HepG2 (cell line): ENCODE results near the gene NSD2. TPM values are rescaled to one million over a fixed set of nuclear protein-coding genes. Genes with fewer than 3 reads are reported as not detected.

Source experiments
- ASH2L ChIP-seq: fragments of 300-600, 200-600 bp; sonication (generic); IDR thresholded peaks from 2 replicates; pipeline ENCODE4 v1.7.0; 2017; ENCODE audit warnings: low read depth, mild to moderate bottlenecking, moderate library complexity, mixed read lengths, low read length; ENCODE audit not compliant: insufficient read length
- EED ChIP-seq: sonication (generic); formaldehyde crosslinking; IDR thresholded peaks from 2 replicates; pipeline ENCODE4 v1.5.0; 2020; ENCODE audit warnings: mild to moderate bottlenecking, missing genetic modification reagents
- KDM1A ChIP-seq: IDR thresholded peaks from 2 replicates; pipeline ENCODE4 v1.6.1; 2016; ENCODE audit warnings: missing compliant biosample characterization
- RORA ChIP-seq: sonication (generic); formaldehyde crosslinking; IDR thresholded peaks from 2 replicates; pipeline ENCODE4 v1.5.0; 2020; ENCODE audit warnings: mild to moderate bottlenecking, missing genetic modification reagents, moderate library complexity
- ZBTB7A ChIP-seq: sonication (generic); formaldehyde crosslinking; IDR thresholded peaks from 2 replicates; pipeline ENCODE4 v1.8.0; 2022; ENCODE audit warnings: mild to moderate bottlenecking, missing genetic modification reagents
- ZNF75D ChIP-seq: sonication (generic); formaldehyde crosslinking; IDR thresholded peaks from 2 replicates; pipeline ENCODE4 v1.8.1; 2023; ENCODE audit warnings: missing genetic modification reagents, mild to moderate bottlenecking, borderline replicate concordance
- ZNF782 ChIP-seq: sonication (generic); formaldehyde crosslinking; IDR thresholded peaks from 2 replicates; pipeline ENCODE4 v1.4.0; 2020; ENCODE audit warnings: missing genetic modification reagents, mild to moderate bottlenecking, borderline replicate concordance
- polyA plus RNA-seq, 8 experiments: library from polyadenylated mRNA; depleted of rRNA in 3 of 8; stranded (reverse) in 7 of 8; unstranded in 1 of 8; fragments of >200 nt; fragmentation: Illumina TruSeq in 4 of 8; extraction: Trizol in 4 of 8; gene quantifications; 2 replicates each; pipeline versions ENCODE4 v1.2.1 to v1.2.3, GENCODE V29; 2011 to 2016; ENCODE audit warnings: low read depth in 4 of 8, missing spikeins in 1 of 8, mixed read lengths in 1 of 8; ENCODE audit not compliant: insufficient read depth in 1 of 8
- total RNA-seq, 5 experiments: library from RNA; depleted of rRNA; stranded (reverse); fragments of >200 nt; fragmentation: Illumina TruSeq; extraction: Trizol; gene quantifications; 2 replicates each; pipeline ENCODE4 v1.2.3, GENCODE V29; 2016; ENCODE audit warnings: low read depth in 1 of 5
- TF ChIP-seq, protein P1 (sequence below): sonication (generic); formaldehyde crosslinking; IDR thresholded peaks from 2 replicates; pipeline ENCODE4 v1.4.0; 2020; ENCODE audit warnings: missing genetic modification reagents, mild to moderate bottlenecking, borderline replicate concordance
- TF ChIP-seq, protein P2 (sequence below): sonication (generic); formaldehyde crosslinking; IDR thresholded peaks from 2 replicates; pipeline ENCODE4 v1.9.0; 2021; ENCODE audit warnings: mild to moderate bottlenecking, missing genetic modification reagents
- TF ChIP-seq, protein P3 (sequence below): sonication (generic); formaldehyde crosslinking; IDR thresholded peaks from 2 replicates; pipeline ENCODE4 v1.9.0; 2022; ENCODE audit warnings: low read depth, missing genetic modification reagents
- TF ChIP-seq, protein P4 (sequence below): sonication (generic); formaldehyde crosslinking; IDR thresholded peaks from 2 replicates; pipeline ENCODE4 v1.4.0; 2020; ENCODE audit warnings: mild to moderate bottlenecking, low read depth, missing genetic modification reagents
- TF ChIP-seq, protein P5 (sequence below): sonication (generic); formaldehyde crosslinking; IDR thresholded peaks from 2 replicates; pipeline ENCODE4 v1.4.0; 2020; ENCODE audit warnings: missing genetic modification reagents

NSD2 gene
- total and polyA plus RNA-seq, 2 of the 13 experiments (the other 11 are each of a cell fraction or from before 2014, with no cell fraction given), result 22.0 to 65.9 TPM

DNA sequence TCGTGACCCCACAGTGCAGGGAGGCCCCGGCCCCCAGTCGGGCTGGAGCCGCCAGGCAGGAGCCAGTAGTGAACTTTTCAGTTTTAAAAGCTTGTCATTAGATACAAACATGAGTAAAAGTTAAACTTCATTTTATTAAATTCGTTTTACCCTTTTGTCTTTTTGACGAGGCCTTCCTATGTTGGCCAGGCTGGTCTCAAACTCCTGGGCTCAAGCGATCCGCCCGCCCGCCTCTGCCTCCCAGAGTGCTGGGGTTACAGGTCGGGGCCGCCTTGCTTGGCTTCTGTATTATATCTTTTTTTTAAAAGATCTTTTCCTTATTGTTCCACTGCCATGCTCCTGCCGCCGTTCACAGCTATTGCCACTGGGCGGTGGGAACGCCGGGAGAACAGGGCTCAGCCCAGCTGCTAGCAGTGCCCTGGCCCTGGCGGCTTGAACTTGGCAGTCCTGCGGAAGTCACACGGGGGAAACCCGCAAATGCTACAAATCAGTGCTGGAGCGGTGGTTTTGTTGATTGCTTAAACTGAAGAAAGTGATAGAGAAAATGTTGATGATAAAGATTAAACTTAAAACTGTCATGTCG lies 138.5 kb downstream of the NSD2 start (continued):
- TF ChIP-seq, protein P1, sequence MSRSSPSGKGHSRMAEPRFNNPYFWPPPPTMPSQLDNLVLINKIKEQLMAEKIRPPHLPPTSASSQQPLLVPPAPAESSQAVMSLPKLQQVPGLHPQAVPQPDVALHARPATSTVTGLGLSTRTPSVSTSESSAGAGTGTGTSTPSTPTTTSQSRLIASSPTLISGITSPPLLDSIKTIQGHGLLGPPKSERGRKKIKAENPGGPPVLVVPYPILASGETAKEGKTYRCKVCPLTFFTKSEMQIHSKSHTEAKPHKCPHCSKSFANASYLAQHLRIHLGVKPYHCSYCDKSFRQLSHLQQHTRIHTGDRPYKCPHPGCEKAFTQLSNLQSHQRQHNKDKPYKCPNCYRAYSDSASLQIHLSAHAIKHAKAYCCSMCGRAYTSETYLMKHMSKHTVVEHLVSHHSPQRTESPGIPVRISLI, result 0 out of 2 replicates have a peak, but pooled peaks have one; percentile 19
- TF ChIP-seq EED (CRISPR knock-in tag), result no peak
- 0 out of 2 replicates have a peak, but pooled peaks have one; percentile 1 for TF ChIP-seq ZBTB7A
- TF ChIP-seq, protein P2, sequence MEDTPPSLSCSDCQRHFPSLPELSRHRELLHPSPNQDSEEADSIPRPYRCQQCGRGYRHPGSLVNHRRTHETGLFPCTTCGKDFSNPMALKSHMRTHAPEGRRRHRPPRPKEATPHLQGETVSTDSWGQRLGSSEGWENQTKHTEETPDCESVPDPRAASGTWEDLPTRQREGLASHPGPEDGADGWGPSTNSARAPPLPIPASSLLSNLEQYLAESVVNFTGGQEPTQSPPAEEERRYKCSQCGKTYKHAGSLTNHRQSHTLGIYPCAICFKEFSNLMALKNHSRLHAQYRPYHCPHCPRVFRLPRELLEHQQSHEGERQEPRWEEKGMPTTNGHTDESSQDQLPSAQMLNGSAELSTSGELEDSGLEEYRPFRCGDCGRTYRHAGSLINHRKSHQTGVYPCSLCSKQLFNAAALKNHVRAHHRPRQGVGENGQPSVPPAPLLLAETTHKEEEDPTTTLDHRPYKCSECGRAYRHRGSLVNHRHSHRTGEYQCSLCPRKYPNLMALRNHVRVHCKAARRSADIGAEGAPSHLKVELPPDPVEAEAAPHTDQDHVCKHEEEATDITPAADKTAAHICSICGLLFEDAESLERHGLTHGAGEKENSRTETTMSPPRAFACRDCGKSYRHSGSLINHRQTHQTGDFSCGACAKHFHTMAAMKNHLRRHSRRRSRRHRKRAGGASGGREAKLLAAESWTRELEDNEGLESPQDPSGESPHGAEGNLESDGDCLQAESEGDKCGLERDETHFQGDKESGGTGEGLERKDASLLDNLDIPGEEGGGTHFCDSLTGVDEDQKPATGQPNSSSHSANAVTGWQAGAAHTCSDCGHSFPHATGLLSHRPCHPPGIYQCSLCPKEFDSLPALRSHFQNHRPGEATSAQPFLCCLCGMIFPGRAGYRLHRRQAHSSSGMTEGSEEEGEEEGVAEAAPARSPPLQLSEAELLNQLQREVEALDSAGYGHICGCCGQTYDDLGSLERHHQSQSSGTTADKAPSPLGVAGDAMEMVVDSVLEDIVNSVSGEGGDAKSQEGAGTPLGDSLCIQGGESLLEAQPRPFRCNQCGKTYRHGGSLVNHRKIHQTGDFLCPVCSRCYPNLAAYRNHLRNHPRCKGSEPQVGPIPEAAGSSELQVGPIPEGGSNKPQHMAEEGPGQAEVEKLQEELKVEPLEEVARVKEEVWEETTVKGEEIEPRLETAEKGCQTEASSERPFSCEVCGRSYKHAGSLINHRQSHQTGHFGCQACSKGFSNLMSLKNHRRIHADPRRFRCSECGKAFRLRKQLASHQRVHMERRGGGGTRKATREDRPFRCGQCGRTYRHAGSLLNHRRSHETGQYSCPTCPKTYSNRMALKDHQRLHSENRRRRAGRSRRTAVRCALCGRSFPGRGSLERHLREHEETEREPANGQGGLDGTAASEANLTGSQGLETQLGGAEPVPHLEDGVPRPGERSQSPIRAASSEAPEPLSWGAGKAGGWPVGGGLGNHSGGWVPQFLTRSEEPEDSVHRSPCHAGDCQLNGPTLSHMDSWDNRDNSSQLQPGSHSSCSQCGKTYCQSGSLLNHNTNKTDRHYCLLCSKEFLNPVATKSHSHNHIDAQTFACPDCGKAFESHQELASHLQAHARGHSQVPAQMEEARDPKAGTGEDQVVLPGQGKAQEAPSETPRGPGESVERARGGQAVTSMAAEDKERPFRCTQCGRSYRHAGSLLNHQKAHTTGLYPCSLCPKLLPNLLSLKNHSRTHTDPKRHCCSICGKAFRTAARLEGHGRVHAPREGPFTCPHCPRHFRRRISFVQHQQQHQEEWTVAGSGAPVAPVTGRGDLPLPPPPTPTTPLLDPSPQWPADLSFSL (CRISPR knock-in tag), result no peak
- no peak for TF ChIP-seq ZNF75D
- TF ChIP-seq RORA (CRISPR knock-in tag), result 0 out of 2 replicates have a peak, but pooled peaks have one; percentile 32
- TF ChIP-seq, protein P3, sequence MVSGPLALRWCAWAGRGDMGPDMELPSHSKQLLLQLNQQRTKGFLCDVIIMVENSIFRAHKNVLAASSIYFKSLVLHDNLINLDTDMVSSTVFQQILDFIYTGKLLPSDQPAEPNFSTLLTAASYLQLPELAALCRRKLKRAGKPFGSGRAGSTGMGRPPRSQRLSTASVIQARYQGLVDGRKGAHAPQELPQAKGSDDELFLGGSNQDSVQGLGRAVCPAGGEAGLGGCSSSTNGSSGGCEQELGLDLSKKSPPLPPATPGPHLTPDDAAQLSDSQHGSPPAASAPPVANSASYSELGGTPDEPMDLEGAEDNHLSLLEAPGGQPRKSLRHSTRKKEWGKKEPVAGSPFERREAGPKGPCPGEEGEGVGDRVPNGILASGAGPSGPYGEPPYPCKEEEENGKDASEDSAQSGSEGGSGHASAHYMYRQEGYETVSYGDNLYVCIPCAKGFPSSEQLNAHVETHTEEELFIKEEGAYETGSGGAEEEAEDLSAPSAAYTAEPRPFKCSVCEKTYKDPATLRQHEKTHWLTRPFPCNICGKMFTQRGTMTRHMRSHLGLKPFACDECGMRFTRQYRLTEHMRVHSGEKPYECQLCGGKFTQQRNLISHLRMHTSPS (CRISPR knock-in tag), result peak; percentile 8; the same call in 1 of the 2 replicates
- TF ChIP-seq ASH2L, result no peak
- no peak for TF ChIP-seq ZNF782
- TF ChIP-seq, protein P4, sequence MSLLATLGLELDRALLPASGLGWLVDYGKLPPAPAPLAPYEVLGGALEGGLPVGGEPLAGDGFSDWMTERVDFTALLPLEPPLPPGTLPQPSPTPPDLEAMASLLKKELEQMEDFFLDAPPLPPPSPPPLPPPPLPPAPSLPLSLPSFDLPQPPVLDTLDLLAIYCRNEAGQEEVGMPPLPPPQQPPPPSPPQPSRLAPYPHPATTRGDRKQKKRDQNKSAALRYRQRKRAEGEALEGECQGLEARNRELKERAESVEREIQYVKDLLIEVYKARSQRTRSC, result no peak
- TF ChIP-seq KDM1A, result no peak
- TF ChIP-seq, protein P5, sequence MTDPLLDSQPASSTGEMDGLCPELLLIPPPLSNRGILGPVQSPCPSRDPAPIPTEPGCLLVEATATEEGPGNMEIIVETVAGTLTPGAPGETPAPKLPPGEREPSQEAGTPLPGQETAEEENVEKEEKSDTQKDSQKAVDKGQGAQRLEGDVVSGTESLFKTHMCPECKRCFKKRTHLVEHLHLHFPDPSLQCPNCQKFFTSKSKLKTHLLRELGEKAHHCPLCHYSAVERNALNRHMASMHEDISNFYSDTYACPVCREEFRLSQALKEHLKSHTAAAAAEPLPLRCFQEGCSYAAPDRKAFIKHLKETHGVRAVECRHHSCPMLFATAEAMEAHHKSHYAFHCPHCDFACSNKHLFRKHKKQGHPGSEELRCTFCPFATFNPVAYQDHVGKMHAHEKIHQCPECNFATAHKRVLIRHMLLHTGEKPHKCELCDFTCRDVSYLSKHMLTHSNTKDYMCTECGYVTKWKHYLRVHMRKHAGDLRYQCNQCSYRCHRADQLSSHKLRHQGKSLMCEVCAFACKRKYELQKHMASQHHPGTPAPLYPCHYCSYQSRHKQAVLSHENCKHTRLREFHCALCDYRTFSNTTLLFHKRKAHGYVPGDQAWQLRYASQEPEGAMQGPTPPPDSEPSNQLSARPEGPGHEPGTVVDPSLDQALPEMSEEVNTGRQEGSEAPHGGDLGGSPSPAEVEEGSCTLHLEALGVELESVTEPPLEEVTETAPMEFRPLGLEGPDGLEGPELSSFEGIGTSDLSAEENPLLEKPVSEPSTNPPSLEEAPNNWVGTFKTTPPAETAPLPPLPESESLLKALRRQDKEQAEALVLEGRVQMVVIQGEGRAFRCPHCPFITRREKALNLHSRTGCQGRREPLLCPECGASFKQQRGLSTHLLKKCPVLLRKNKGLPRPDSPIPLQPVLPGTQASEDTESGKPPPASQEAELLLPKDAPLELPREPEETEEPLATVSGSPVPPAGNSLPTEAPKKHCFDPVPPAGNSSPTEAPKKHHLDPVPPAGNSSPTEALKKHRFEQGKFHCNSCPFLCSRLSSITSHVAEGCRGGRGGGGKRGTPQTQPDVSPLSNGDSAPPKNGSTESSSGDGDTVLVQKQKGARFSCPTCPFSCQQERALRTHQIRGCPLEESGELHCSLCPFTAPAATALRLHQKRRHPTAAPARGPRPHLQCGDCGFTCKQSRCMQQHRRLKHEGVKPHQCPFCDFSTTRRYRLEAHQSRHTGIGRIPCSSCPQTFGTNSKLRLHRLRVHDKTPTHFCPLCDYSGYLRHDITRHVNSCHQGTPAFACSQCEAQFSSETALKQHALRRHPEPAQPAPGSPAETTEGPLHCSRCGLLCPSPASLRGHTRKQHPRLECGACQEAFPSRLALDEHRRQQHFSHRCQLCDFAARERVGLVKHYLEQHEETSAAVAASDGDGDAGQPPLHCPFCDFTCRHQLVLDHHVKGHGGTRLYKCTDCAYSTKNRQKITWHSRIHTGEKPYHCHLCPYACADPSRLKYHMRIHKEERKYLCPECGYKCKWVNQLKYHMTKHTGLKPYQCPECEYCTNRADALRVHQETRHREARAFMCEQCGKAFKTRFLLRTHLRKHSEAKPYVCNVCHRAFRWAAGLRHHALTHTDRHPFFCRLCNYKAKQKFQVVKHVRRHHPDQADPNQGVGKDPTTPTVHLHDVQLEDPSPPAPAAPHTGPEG, result peak; percentile 62
